ENCODE measurements around the gene FBLN1. TPM values are rescaled to one million over a fixed set of nuclear protein-coding genes. Genes with fewer than 3 reads are reported as not detected.

FBLN1 gene
- total RNA-seq, 1 experiment from 2014 or later: 23.4 TPM

- Histone ChIP-seq H3K9me2 (ENCODE audit: insufficient read depth) (no peaks in the 10 kb centered on the region), H3K9me3 (ENCODE audit: control insufficient read depth in 1 of 2, insufficient read depth in 1 of 2, low read depth in 1 of 2, low read length in 2 of 2) (no peaks in the 10 kb centered on the region), H3K27me3 (ENCODE audit: insufficient read depth, low read length) (no peaks in the 10 kb centered on the region), H3K4me1 (ENCODE audit: control insufficient read depth in 1 of 2, insufficient read depth in 2 of 2, low read length in 2 of 2) (no peaks in the 10 kb centered on the region), H3K9ac (ENCODE audit: low read length) (no peak overlapping the region), H3K4me2 (ENCODE audit: low read length) (no peak overlapping the region), H3K4me3 (replicated peaks in 1 of 2; ENCODE audit: low read depth in 1 of 2, low read length in 2 of 2) (no peak overlapping the region), H3K27ac (ENCODE audit: low read depth, low read length) (no peak overlapping the region), H3K36me3 (ENCODE audit: control insufficient read depth in 1 of 2, insufficient read depth in 2 of 2, low read length in 2 of 2) (no peaks in the 10 kb centered on the region), H2AFZ (ENCODE audit: low read depth, low read length, poor library complexity, severe bottlenecking) (no peak overlapping the region), H3K79me2 (ENCODE audit: insufficient read depth, low read length) (no peaks in the 10 kb centered on the region), H4K20me1 (ENCODE audit: insufficient read depth) (no peaks in the 10 kb centered on the region)
- POLR2A ChIA-PET: no interaction called here
- RAD21 ChIA-PET (ENCODE audit: low non-redundant PET in 1 of 2, low total read pairs in 2 of 2, uncharacterized antibody in 2 of 2, unreplicated experiment in 2 of 2): no interaction called here
- intact Hi-C loops (cut with micrococcal nuclease): no loop called here
- ATAC-seq: no peak
- BruUV-seq (replicated peaks): no TSS peak
- TF ChIP-seq EZH2phosphoT487 (IDR thresholded peaks at IDR 0.05; ENCODE audit: borderline replicate concordance) (no peak), ZBTB33 (IDR thresholded peaks at IDR 0.05; ENCODE audit: extremely low read depth, insufficient replicate concordance, low read length) (no peak), POLR2AphosphoS5 (IDR thresholded peaks at IDR 0.05; ENCODE audit: low read depth, low read length) (no peak), TCF7L2 (IDR thresholded peaks at IDR 0.05; ENCODE audit: borderline replicate concordance, extremely low read depth, insufficient read depth, insufficient read length) (no peak), POLR2A (IDR thresholded peaks at IDR 0.05; ENCODE audit: borderline replicate concordance, extremely low read depth, insufficient read depth, insufficient read length) (no peak), ZNF274 (IDR thresholded peaks at IDR 0.05; ENCODE audit: low read depth, low read length) (no peak), ELF1 (IDR thresholded peaks at IDR 0.05; ENCODE audit: borderline replicate concordance, low read depth) (no peak), JUND (IDR thresholded peaks at IDR 0.05) (no peak), SRF (IDR thresholded peaks at IDR 0.05; ENCODE audit: low read depth) (no peak), CEBPB (IDR thresholded peaks at IDR 0.05; ENCODE audit: low read depth) (no peak), SP1 (IDR thresholded peaks at IDR 0.05; ENCODE audit: low read depth) (no peak)
- TF ChIP-seq, protein P1, sequence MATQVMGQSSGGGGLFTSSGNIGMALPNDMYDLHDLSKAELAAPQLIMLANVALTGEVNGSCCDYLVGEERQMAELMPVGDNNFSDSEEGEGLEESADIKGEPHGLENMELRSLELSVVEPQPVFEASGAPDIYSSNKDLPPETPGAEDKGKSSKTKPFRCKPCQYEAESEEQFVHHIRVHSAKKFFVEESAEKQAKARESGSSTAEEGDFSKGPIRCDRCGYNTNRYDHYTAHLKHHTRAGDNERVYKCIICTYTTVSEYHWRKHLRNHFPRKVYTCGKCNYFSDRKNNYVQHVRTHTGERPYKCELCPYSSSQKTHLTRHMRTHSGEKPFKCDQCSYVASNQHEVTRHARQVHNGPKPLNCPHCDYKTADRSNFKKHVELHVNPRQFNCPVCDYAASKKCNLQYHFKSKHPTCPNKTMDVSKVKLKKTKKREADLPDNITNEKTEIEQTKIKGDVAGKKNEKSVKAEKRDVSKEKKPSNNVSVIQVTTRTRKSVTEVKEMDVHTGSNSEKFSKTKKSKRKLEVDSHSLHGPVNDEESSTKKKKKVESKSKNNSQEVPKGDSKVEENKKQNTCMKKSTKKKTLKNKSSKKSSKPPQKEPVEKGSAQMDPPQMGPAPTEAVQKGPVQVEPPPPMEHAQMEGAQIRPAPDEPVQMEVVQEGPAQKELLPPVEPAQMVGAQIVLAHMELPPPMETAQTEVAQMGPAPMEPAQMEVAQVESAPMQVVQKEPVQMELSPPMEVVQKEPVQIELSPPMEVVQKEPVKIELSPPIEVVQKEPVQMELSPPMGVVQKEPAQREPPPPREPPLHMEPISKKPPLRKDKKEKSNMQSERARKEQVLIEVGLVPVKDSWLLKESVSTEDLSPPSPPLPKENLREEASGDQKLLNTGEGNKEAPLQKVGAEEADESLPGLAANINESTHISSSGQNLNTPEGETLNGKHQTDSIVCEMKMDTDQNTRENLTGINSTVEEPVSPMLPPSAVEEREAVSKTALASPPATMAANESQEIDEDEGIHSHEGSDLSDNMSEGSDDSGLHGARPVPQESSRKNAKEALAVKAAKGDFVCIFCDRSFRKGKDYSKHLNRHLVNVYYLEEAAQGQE (IDR thresholded peaks at IDR 0.05; ENCODE audit: low read depth): no peak
- TF ChIP-seq, protein P2, sequence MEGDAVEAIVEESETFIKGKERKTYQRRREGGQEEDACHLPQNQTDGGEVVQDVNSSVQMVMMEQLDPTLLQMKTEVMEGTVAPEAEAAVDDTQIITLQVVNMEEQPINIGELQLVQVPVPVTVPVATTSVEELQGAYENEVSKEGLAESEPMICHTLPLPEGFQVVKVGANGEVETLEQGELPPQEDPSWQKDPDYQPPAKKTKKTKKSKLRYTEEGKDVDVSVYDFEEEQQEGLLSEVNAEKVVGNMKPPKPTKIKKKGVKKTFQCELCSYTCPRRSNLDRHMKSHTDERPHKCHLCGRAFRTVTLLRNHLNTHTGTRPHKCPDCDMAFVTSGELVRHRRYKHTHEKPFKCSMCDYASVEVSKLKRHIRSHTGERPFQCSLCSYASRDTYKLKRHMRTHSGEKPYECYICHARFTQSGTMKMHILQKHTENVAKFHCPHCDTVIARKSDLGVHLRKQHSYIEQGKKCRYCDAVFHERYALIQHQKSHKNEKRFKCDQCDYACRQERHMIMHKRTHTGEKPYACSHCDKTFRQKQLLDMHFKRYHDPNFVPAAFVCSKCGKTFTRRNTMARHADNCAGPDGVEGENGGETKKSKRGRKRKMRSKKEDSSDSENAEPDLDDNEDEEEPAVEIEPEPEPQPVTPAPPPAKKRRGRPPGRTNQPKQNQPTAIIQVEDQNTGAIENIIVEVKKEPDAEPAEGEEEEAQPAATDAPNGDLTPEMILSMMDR (IDR thresholded peaks at IDR 0.05 in 2 of 3, conservative IDR thresholded peaks at IDR 0.05 in 1 of 3; ENCODE audit: borderline replicate concordance in 1 of 3, insufficient read depth in 1 of 3, low read depth in 2 of 3, low read length in 2 of 3): no peak
- CTCF ChIA-PET: no interaction called here
- DNase-seq (ENCODE audit: low read depth, low spot score): no peak
Observed at GRCh38 chr22:45529105-45529504, 26.4 kb downstream of the FBLN1 start.

All from HCT116 (cell line).